Keratinocyte (primary cell): Measurements from ENCODE around the gene TRIM28. TPM values are rescaled to one million over a fixed set of nuclear protein-coding genes. Genes with fewer than 3 reads are reported as not detected.

Experiments
- DNase-seq: peaks from one replicate; pipeline ENCODE4 v3.0.0-alpha.2; 2011; ENCODE audit warnings: low read depth, missing footprints, low spot score
- FAIRE-seq: peaks from 2 replicates; lab custom pipeline; 2011; peaks lifted over from hg19 to GRCh38; lab: Jason Lieb, UNC
- H2AFZ ChIP-seq: 2 replicates; pipeline ENCODE4 v1.6.0; 2012; ENCODE audit warnings: low read length, control low read depth, inconsistent platforms; ENCODE audit not compliant: control insufficient read depth
- H3K27ac ChIP-seq: 2 replicates; pipeline ENCODE4 v1.5.1; 2011; ENCODE audit warnings: low read length; ENCODE audit not compliant: control insufficient read depth, insufficient read depth
- H3K27me3 ChIP-seq: 3 replicates; pipeline ENCODE4 v1.6.0; 2011; ENCODE audit warnings: low read length; ENCODE audit not compliant: control insufficient read depth, insufficient read depth; ENCODE audit errors: extremely low read depth
- H3K36me3 ChIP-seq, 2 experiments: 2 replicates in 1 of 2; 3 replicates in 1 of 2; pipeline ENCODE4 v1.5.1; 2011; ENCODE audit warnings: low read length in 2 of 2, mild to moderate bottlenecking in 1 of 2; ENCODE audit not compliant: control insufficient read depth in 2 of 2, insufficient read depth in 2 of 2; ENCODE audit errors: extremely low read depth in 1 of 2
- H3K4me1 ChIP-seq: 3 replicates; pipeline ENCODE4 v1.5.1; 2011; ENCODE audit warnings: low read length; ENCODE audit not compliant: control insufficient read depth, insufficient read depth; ENCODE audit errors: extremely low read depth
- H3K4me2 ChIP-seq: 3 replicates; pipeline ENCODE4 v1.6.0; 2011; ENCODE audit warnings: low read depth, low read length; ENCODE audit not compliant: control insufficient read depth, insufficient read depth; ENCODE audit errors: extremely low read depth
- H3K4me3 ChIP-seq, 3 experiments: fragments of 200-600 bp in 1 of 3; sonication (generic) in 1 of 3; 2 replicates in 2 of 3; 3 replicates in 1 of 3; pipeline ENCODE4 v1.5.1; 2011 to 2016; ENCODE audit warnings: low read length in 3 of 3, mild to moderate bottlenecking in 3 of 3, control low read depth in 2 of 3, inconsistent platforms in 1 of 3, low read depth in 1 of 3, mixed read lengths in 1 of 3, mixed run types in 1 of 3, moderate library complexity in 1 of 3; ENCODE audit not compliant: control insufficient read depth in 2 of 3, insufficient read depth in 2 of 3; ENCODE audit errors: extremely low read depth in 1 of 3
- H3K79me2 ChIP-seq: 2 replicates; pipeline ENCODE4 v1.6.0; 2012; ENCODE audit warnings: low read length; ENCODE audit not compliant: control insufficient read depth, insufficient read depth
- H3K9ac ChIP-seq: 3 replicates; pipeline ENCODE4 v1.6.0; 2011; ENCODE audit warnings: low read length; ENCODE audit not compliant: control insufficient read depth, insufficient read depth; ENCODE audit errors: extremely low read depth
- H3K9me1 ChIP-seq: 3 replicates; pipeline ENCODE4 v1.6.0; 2011; ENCODE audit warnings: low read length; ENCODE audit not compliant: control insufficient read depth, insufficient read depth; ENCODE audit errors: extremely low read depth
- H3K9me3 ChIP-seq: 2 replicates; pipeline ENCODE4 v1.5.1; 2012; ENCODE audit warnings: low read depth, low read length; ENCODE audit not compliant: control insufficient read depth
- H4K20me1 ChIP-seq: 3 replicates; pipeline ENCODE4 v1.6.0; 2011; ENCODE audit warnings: low read length; ENCODE audit not compliant: control insufficient read depth, insufficient read depth; ENCODE audit errors: extremely low read depth
- EZH2 ChIP-seq: IDR thresholded peaks from one replicate; pipeline ENCODE4 v1.6.1; 2012; ENCODE audit warnings: inconsistent platforms, mild to moderate bottlenecking, low read length, moderate library complexity
- dilution Hi-C: fragments of 300-500 bp; cut with MboI; formaldehyde crosslinking; loops from one replicate; pipeline ENCODE4 v1.7.0; 2020; ENCODE audit warnings: low sequenced_read_pairs; ENCODE audit not compliant: extremely low pct_ligation_motif_present
- polyA plus RNA-seq, 5 experiments: library from polyadenylated mRNA; depleted of rRNA in 3 of 5; stranded (reverse) in 3 of 5; stranded (forward) in 1 of 5; unstranded in 1 of 5; fragments of >200 nt; gene quantifications; 1 replicate in 1 of 5; 2 replicates in 3 of 5; 3 replicates in 1 of 5; pipeline versions ENCODE4 v1.2.1 to v1.2.3, GENCODE V29; 2011 to 2012; ENCODE audit warnings: missing spikeins in 2 of 5, low read depth in 1 of 5, low replicate concordance in 1 of 5
- TF ChIP-seq, protein P1 (sequence below), 3 experiments: IDR thresholded peaks in 1 of 3; conservative IDR thresholded peaks in 1 of 3; optimal IDR thresholded peaks in 1 of 3; 2 replicates in 2 of 3; 3 replicates in 1 of 3; pipeline versions ENCODE3 to v1.5.1; 2011; ENCODE audit warnings: low read length in 3 of 3, mild to moderate bottlenecking in 3 of 3, moderate library complexity in 2 of 3, control low read depth in 1 of 3, inconsistent platforms in 1 of 3; ENCODE audit not compliant: insufficient read depth in 2 of 3; ENCODE audit errors: extremely low read depth in 1 of 3

Gene TRIM28
- polyA plus RNA-seq, 1 donor (not counting 4 experiments of a cell fraction or from before 2014, with no cell fraction given), result 290 TPM

DNA sequence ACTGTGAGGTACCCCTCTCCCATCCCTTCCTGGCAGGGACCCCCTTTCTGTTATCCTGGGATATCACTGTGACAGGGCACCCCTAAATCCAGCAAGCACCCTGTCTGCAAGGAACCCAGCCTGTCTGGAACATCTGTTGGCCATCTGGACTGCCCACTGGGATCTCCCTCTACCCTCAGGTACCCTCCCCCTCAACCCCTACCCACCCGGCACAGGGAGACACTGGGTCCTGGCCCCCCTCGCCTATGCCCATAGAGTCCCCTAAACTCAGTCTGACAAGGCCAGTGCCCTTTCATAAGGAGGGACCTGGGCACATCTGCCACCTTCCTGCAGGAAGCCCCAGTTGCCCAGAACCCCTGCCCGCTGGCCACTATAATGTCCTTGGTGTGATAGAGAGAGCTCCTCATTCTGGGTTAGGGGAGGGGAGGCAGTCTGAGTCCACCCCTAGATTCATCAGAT lies 29.3 kb upstream of the TRIM28 start:
- no peak for FAIRE-seq
- dilution Hi-C loops, result no loop called here
- H3K4me2 ChIP-seq, result peak overlapping the region; percentile 91

GRCh38 chr19:58515259-58515658 lies 28.6 kb upstream of the TRIM28 start:
- peaks cover 16% of the 10 kb centered on the region for H3K4me1 ChIP-seq
- H3K27me3 ChIP-seq, result no peaks in the 10 kb centered on the region
- H3K36me3 ChIP-seq, result peaks cover 5 to 12% of the 10 kb centered on the region in 2 experiments
- no peak overlapping the region for H2AFZ ChIP-seq
- dilution Hi-C loops, result no loop called here
- peaks cover 47% of the 10 kb centered on the region for H3K79me2 ChIP-seq
- H3K27ac ChIP-seq, result no peak overlapping the region
- H3K4me3 ChIP-seq, result no peak overlapping the region
- H3K9me3 ChIP-seq, result no peaks in the 10 kb centered on the region
- no peak for DNase-seq
- H3K9me1 ChIP-seq, result no peaks in the 10 kb centered on the region
- H3K9ac ChIP-seq, result no peak overlapping the region
- H4K20me1 ChIP-seq, result no peaks in the 10 kb centered on the region
- H3K4me2 ChIP-seq, result no peak overlapping the region
- TF ChIP-seq, protein P1, sequence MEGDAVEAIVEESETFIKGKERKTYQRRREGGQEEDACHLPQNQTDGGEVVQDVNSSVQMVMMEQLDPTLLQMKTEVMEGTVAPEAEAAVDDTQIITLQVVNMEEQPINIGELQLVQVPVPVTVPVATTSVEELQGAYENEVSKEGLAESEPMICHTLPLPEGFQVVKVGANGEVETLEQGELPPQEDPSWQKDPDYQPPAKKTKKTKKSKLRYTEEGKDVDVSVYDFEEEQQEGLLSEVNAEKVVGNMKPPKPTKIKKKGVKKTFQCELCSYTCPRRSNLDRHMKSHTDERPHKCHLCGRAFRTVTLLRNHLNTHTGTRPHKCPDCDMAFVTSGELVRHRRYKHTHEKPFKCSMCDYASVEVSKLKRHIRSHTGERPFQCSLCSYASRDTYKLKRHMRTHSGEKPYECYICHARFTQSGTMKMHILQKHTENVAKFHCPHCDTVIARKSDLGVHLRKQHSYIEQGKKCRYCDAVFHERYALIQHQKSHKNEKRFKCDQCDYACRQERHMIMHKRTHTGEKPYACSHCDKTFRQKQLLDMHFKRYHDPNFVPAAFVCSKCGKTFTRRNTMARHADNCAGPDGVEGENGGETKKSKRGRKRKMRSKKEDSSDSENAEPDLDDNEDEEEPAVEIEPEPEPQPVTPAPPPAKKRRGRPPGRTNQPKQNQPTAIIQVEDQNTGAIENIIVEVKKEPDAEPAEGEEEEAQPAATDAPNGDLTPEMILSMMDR (optimal IDR thresholded peaks at IDR 0.05 in 1 of 3, IDR thresholded peaks at IDR 0.05 in 1 of 3, conservative IDR thresholded peaks at IDR 0.05 in 1 of 3; ENCODE audit: extremely low read depth in 1 of 3, insufficient read depth in 2 of 3, low read length in 3 of 3), result no peak
- no peak for TF ChIP-seq EZH2
- no peak for FAIRE-seq

More for the DNA sequence above, 29.3 kb upstream of the TRIM28 start:
- no peaks in the 10 kb centered on the region for H3K9me3 ChIP-seq
- no peaks in the 10 kb centered on the region for H3K9me1 ChIP-seq
- no peak overlapping the region for H2AFZ ChIP-seq
- H3K79me2 ChIP-seq, result peaks cover 47% of the 10 kb centered on the region
- no peaks in the 10 kb centered on the region for H4K20me1 ChIP-seq
- TF ChIP-seq, protein P1 (optimal IDR thresholded peaks at IDR 0.05 in 1 of 3, IDR thresholded peaks at IDR 0.05 in 1 of 3, conservative IDR thresholded peaks at IDR 0.05 in 1 of 3; ENCODE audit: extremely low read depth in 1 of 3, insufficient read depth in 2 of 3, low read length in 3 of 3), result no peak
- no peak for TF ChIP-seq EZH2
- H3K4me1 ChIP-seq, result peaks cover 16% of the 10 kb centered on the region
- H3K4me3 ChIP-seq, result peak overlapping the region; percentile 45 to 78 (median 68)
- H3K27ac ChIP-seq, result peak overlapping the region; percentile 40
- H3K27me3 ChIP-seq, result no peaks in the 10 kb centered on the region
- peak overlapping the region; percentile 74 for H3K9ac ChIP-seq
- no peak for DNase-seq
- peaks cover 5 to 12% of the 10 kb centered on the region in 2 experiments for H3K36me3 ChIP-seq
